IPS DF 6.9 (cell line): ENCODE results near the gene AFP.

Experiments used
- DNase-seq: peaks from one replicate; pipeline ENCODE4 v3.0.0-alpha.2; 2013; ENCODE audit warnings: low read depth, low spot score
- H3K27ac ChIP-seq: one replicate; pipeline ENCODE4 v1.5.1; 2013; ENCODE audit warnings: low read length, control low read depth
- H3K27me3 ChIP-seq: 2 replicates; pipeline ENCODE4 v1.6.1; 2013; ENCODE audit warnings: mild to moderate bottlenecking, low read length; ENCODE audit not compliant: control insufficient read depth, insufficient read depth
- H3K36me3 ChIP-seq: 2 replicates; pipeline ENCODE4 v1.6.1; 2013; ENCODE audit warnings: low read length; ENCODE audit not compliant: control insufficient read depth, insufficient read depth
- H3K4me1 ChIP-seq: 2 replicates; pipeline ENCODE4 v1.6.1; 2013; ENCODE audit warnings: low read length; ENCODE audit not compliant: control insufficient read depth, insufficient read depth
- H3K4me3 ChIP-seq: 2 replicates; pipeline ENCODE4 v1.5.1; 2013; ENCODE audit warnings: mild to moderate bottlenecking, low read length
- H3K9me3 ChIP-seq: 2 replicates; pipeline ENCODE4 v1.6.1; 2013; ENCODE audit warnings: low read length, inconsistent platforms; ENCODE audit not compliant: control insufficient read depth, insufficient read depth
- WGBS: extraction: QIAGEN DNeasy Blood & Tissue Kit; methylation state at CpG from one replicate; pipeline ENCODE4 v1.1.7; 2013; ENCODE audit warnings: mixed read lengths, missing lambda C conversion rate; ENCODE audit not compliant: insufficient read length, insufficient coverage; 5-methylcytosine and 5-hydroxymethylcytosine counted together

AFP gene

GRCh38 chr4:73438048-73438447, 2.0 kb downstream of the AFP start:
- H3K27ac ChIP-seq = no peak overlapping the region
- no CpG with 5 or more reads among the region's 1 CpG for WGBS
- no peaks in the 10 kb centered on the region for H3K27me3 ChIP-seq
- no peaks in the 10 kb centered on the region for H3K4me1 ChIP-seq
- H3K9me3 ChIP-seq = no peaks in the 10 kb centered on the region
- no peak overlapping the region for H3K4me3 ChIP-seq
- H3K36me3 ChIP-seq = no peaks in the 10 kb centered on the region
- DNase-seq = no peak

GRCh38 chr4:73438582-73439215, 2.7 kb downstream of the AFP start:
- H3K27me3 ChIP-seq = no peaks in the 10 kb centered on the region
- DNase-seq = no peak
- H3K9me3 ChIP-seq = no peaks in the 10 kb centered on the region
- no CpG with 5 or more reads among the region's 2 CpGs for WGBS
- H3K27ac ChIP-seq = no peak overlapping the region
- no peaks in the 10 kb centered on the region for H3K36me3 ChIP-seq
- H3K4me3 ChIP-seq = no peak overlapping the region
- no peaks in the 10 kb centered on the region for H3K4me1 ChIP-seq

- no peak for DNase-seq
- Histone ChIP-seq H3K9me3 (no peaks in the 10 kb centered on the region), H3K36me3 (no peaks in the 10 kb centered on the region), H3K27me3 (no peaks in the 10 kb centered on the region), H3K4me3 (no peak overlapping the region), H3K4me1 (no peaks in the 10 kb centered on the region), H3K27ac (no peak overlapping the region)
- no CpG with 5 or more reads among the region's 2 CpGs for WGBS
Observed at GRCh38 chr4:73439445-73439844, 3.4 kb downstream of the AFP start.

GRCh38 chr4:73439991-73440390, 4.0 kb downstream of the AFP start:
- Histone ChIP-seq H3K4me1 (no peaks in the 10 kb centered on the region), H3K27ac (no peak overlapping the region), H3K9me3 (no peaks in the 10 kb centered on the region), H3K36me3 (no peaks in the 10 kb centered on the region), H3K27me3 (no peaks in the 10 kb centered on the region), H3K4me3 (no peak overlapping the region)
- WGBS = no CpG with 5 or more reads among the region's 3 CpGs
- no peak for DNase-seq

GRCh38 chr4:73440653-73441052, 4.6 kb downstream of the AFP start:
- no peaks in the 10 kb centered on the region for H3K27me3 ChIP-seq
- no peaks in the 10 kb centered on the region for H3K4me1 ChIP-seq
- WGBS = no CpG with 5 or more reads among the region's 3 CpGs
- H3K9me3 ChIP-seq = no peaks in the 10 kb centered on the region
- no peak for DNase-seq
- H3K36me3 ChIP-seq = no peaks in the 10 kb centered on the region
- no peak overlapping the region for H3K4me3 ChIP-seq
- H3K27ac ChIP-seq = no peak overlapping the region

GRCh38 chr4:73442275-73442674, 6.3 kb downstream of the AFP start:
- no peak for DNase-seq
- 100% methylated on average over 3 of the region's 5 CpGs for WGBS

GRCh38 chr4:73443224-73443623, 7.2 kb downstream of the AFP start:
- no peaks in the 10 kb centered on the region for H3K36me3 ChIP-seq
- H3K27ac ChIP-seq = no peak overlapping the region
- H3K9me3 ChIP-seq = no peaks in the 10 kb centered on the region
- H3K27me3 ChIP-seq = no peaks in the 10 kb centered on the region
- no CpG with 5 or more reads among the region's 3 CpGs for WGBS
- DNase-seq = no peak
- no peak overlapping the region for H3K4me3 ChIP-seq
- H3K4me1 ChIP-seq = no peaks in the 10 kb centered on the region

More at GRCh38 chr4:73442275-73442674, 6.3 kb downstream of the AFP start:
- Histone ChIP-seq H3K4me3 (no peak overlapping the region), H3K9me3 (no peaks in the 10 kb centered on the region), H3K4me1 (no peaks in the 10 kb centered on the region), H3K27me3 (no peaks in the 10 kb centered on the region), H3K27ac (no peak overlapping the region), H3K36me3 (no peaks in the 10 kb centered on the region)

GRCh38 chr4:73445383-73446335, 9.6 kb downstream of the AFP start:
- H3K36me3 ChIP-seq = no peaks in the 10 kb centered on the region
- no peaks in the 10 kb centered on the region for H3K27me3 ChIP-seq
- H3K9me3 ChIP-seq = no peaks in the 10 kb centered on the region
- no peak for DNase-seq
- no CpG with 5 or more reads among the region's 7 CpGs for WGBS
- H3K4me1 ChIP-seq = no peaks in the 10 kb centered on the region; the same call in 1 of the 2 replicates
- H3K27ac ChIP-seq = no peak overlapping the region
- H3K4me3 ChIP-seq = no peak overlapping the region

GRCh38 chr4:73446336-73446938, 10.4 kb downstream of the AFP start:
- Histone ChIP-seq H3K27me3 (no peaks in the 10 kb centered on the region), H3K4me1 (no peaks in the 10 kb centered on the region; the same call in 1 of the 2 replicates), H3K27ac (no peak overlapping the region), H3K9me3 (no peaks in the 10 kb centered on the region), H3K36me3 (no peaks in the 10 kb centered on the region), H3K4me3 (no peak overlapping the region)
- DNase-seq = no peak
- no CpG with 5 or more reads among the region's 4 CpGs for WGBS

GRCh38 chr4:73447671-73448070, 11.7 kb downstream of the AFP start:
- DNase-seq = no peak
- Histone ChIP-seq H3K27ac (no peak overlapping the region), H3K36me3 (no peaks in the 10 kb centered on the region), H3K4me1 (peaks cover 2% of the 10 kb centered on the region; the same call in 1 of the 2 replicates), H3K9me3 (no peaks in the 10 kb centered on the region), H3K27me3 (no peaks in the 10 kb centered on the region), H3K4me3 (no peak overlapping the region)
- WGBS = 100% methylated on average over 1 of the region's 4 CpGs
